D341Med (cell line): ENCODE measurements around the gene D2HGDH.
"Not testable (repeated sequence)": the region's sequence is repeated elsewhere in the genome, so short reads cannot be mapped to it uniquely, and the experiment has no call there.

Source experiments
- DNase-seq: peaks from one replicate; pipeline ENCODE4 v3.0.0; 2012; ENCODE audit warnings: low spot score

Gene D2HGDH

GRCh38 chr2:241724975-241725870 lies 9.2 kb upstream of the D2HGDH start:
- DNase-seq, result peak; percentile 27

GRCh38 chr2:241726459-241726858 lies 8.0 kb upstream of the D2HGDH start:
- DNase-seq, result peak; percentile 14

DNA sequence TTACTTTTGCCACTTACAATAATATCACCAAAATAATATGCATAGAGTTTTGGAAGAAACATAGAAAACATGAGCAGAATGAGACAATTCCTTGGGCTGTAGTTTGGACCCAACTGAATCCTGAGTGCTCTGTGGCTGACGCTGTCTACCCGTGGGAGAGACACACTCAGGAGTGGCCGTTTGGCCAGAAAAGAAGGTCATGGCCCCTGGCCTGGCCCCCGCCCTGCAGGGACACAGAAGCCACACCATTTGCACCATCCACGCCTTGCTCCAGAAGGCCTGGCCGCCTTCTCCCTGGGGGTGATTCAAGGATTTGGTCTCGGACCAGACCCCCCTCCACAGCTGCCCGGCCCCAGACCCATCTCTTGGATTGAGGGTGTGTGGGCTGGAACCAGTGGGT lies 6.4 kb upstream of the D2HGDH start:
- peak; percentile 10 for DNase-seq

DNA sequence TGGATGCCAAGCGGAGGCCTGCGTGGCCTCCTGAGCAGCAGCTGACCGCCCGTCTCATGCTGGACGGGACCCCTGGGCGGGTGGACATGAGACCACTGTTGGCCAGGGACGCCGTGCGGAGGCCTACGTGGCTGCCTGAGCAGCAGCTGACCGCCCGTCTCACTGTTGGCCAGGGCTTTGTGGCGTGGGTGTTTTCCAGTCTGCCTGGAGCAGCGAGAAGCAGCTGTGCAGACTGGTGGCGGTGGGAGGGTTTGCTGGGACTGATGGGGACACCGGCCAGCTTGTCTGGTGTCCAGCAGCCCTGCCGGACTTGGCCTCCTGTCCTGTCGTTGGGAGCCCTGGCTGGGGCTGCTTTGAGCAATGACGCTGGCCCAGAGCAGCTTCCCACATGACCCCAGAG lies 5.8 kb upstream of the D2HGDH start:
- DNase-seq, result peak; percentile 12

DNA sequence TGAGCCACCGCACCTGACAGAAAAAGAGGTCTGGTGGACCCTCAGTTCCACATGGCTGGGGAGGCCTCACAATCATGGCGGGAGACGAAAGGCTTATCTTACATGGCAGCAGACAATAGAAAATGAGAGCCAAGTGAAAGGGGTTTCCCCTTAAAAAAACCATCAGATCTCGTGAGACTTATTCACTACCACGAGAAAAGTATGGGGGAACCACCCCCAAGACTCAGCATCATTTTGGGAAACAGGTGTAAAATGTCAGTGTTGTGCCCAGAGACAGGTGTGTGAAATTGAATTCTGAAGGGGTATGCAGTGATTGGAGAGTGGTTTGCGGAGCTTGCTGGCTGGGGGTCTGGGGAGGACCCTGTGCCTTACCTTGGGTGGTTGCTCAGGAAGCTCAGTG lies 4.6 kb upstream of the D2HGDH start:
- DNase-seq, result no peak

DNA sequence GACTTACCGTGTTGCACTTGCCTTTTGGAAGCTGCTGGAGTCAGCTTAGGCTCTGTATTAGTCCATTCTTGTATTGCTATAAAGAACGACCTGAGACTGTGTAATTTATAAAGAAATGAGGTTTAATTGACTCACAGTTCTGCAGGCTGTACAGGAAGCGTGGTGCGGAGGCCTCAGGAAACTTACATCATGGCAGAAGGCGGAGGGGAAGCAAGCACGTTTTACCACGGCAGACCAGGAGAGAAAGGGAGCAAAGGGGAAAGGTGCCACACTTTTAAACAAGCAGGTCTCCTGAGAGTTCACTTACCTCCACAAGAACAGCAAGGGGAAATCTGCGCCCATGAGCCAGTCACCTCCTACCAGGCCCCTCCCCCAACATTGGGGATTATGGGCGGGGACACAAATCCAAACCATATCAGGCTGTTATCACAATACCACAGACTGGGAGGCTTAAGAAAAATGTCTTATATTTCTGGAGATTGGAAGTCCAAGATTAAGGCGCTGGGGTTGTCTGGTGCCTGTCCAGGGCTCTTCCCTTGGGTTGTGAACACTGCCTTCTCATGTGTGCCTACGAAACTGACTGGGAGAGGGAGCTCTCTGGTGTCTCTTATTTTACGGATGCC lies 3.6 kb upstream of the D2HGDH start:
- no peak for DNase-seq

DNA sequence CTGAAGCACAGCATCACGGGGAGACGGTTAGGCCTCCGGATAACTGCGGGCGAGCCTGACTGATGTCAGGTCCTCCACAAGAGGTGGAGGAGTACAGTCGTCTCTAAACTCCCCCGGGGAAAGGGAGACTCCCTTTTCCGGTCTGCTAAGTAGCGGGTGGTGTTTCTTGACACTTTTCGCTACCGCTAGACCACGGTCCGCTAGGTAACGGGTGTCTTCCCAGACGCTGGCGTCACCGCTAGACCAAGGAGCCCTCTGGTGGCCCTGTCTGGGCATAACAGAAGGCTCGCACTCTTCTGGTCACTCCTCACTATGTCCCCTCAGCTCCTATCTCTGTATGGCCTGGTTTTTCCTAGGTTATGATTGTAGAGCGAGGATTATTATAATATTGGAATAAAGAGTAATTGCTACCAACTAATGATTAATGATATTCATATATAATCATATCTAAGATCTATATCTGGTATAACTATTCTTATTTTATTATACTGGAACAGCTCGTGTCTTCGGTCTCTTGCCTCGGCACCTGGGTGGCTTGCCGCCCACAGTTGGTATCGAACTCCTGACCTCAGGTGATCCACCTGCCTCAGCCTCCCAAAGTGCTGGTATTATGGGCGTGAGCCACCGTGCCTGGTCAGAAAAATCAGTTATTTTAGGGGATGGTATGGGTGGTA lies 1.8 kb upstream of the D2HGDH start:
- DNase-seq, result not testable (repeated sequence)

DNA sequence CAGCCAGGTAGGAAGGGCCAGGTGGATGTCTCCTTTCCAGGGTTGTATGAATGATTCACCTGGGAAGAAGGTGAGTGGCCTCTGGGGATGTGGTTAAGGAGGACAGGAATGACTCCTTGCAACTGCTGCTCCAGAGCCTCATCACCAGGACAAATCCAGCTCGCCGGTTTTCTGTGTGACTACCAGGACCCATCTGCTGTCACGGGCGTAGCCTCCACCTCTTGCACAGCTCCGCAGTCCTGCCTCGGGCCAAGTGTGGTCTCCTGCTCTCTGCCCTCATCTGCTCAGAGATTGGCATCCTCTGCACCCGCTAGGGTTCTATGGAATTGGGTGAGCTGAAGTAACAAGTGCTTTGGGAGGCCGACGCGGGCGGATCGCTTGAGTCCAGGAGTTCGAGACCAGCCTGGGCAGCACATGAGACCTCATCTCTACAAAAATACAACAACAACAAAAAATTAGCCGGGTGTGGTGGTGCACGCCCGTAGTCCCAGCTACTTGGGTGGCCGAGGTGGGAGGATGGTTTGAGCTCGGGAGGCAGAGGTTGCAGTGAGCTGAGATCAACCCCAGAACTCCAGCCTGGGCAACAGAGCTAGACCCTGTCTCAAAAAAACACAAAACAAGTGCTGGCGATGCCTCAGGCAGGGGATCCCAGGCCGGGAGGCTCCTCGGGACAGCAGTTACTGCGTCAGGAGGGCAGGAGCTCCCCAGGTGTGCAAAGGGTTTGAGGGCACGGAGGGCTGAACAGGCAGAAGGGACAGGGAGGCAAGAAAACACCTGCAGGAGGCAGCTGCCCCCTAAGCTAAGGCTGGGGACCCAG lies 831 bp upstream of the D2HGDH start:
- DNase-seq, result no peak

DNA sequence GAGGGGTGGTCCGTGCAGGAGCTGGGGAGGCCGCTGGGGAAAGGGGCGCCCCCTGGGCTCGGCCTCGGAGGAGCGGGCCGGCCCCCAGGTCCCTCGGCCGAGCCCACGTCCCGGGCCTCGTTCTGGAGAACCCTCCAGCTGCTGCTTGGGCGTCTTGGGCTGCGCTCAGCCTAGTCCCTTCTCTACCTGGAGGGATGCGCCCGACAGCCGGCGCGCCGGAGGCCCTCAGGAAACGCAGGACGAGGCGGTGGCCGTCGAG lies 293 bp upstream of the D2HGDH start:
- DNase-seq, result no peak

DNA sequence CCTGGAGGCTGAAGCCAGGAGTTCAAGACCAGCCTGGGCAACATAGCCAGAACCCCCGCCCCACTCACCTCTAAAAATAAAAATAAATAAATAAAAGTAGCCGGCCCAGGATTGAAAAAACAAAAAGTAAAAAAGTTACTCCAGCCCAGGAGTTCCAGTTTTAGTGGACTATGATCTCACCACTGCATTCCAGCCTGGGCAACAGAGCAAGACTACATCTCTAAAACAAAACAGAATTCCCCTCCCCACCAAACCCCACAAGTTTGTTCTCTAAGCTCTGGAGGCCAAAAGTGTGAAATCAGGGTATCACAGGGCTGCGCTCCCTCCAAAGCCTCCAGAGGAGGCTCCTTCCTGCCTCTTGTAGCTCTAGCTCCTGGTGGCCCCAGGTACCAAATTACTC lies 1.7 kb downstream of the D2HGDH start:
- DNase-seq, result no peak

GRCh38 chr2:241738040-241738686 lies 3.7 kb downstream of the D2HGDH start:
- DNase-seq, result no peak

GRCh38 chr2:241739177-241739576 lies 4.7 kb downstream of the D2HGDH start:
- no peak for DNase-seq

- DNase-seq, result no peak
Measured at GRCh38 chr2:241739651-241740050, 5.2 kb downstream of the D2HGDH start.

DNA sequence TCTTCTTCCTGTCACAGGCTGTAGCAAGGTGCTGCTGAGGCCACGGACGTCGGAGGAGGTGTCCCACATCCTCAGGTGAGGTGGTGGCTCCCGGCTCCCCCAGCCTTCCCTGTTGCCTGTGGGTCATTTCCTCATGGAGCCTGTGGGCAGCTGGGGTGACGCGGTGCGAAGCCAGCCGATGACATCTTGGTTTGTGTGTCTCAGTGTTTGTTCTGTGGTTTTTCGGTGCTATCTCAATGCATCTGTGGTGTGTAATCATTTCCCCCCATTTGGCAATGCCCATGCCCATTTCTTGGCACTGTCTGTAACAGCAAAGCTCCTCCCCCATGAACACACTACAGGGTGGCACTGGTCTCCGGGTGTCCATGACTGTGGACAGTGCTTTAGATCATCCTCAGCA lies 6.6 kb downstream of the D2HGDH start:
- no peak for DNase-seq

GRCh38 chr2:241742320-241742939 lies 8.0 kb downstream of the D2HGDH start:
- DNase-seq, result no peak

DNA sequence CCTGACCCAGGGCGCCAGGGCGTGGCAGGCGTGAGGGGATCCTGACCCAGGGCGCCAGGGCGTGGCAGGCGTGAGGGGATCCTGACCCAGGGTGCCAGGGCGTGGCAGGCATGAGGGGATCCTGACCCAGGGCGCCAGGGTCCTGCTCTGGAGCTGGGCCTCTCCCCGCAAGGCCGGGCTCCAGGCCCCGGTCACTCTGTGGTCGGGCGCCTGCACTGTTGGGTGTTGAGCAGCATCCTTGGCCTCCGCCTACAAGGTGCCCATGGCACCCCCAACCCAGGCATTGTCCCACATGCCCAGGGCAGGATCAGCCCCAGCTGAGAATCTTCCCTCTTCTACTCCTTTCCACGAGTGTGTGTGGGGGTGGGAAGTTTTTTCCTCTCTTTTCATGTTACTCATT lies 8.6 kb downstream of the D2HGDH start:
- DNase-seq, result not testable (repeated sequence)

GRCh38 chr2:241743620-241744019 lies 9.2 kb downstream of the D2HGDH start:
- no peak for DNase-seq

- DNase-seq, result no peak
Measured at GRCh38 chr2:241744028-241744754, 9.8 kb downstream of the D2HGDH start.

DNA sequence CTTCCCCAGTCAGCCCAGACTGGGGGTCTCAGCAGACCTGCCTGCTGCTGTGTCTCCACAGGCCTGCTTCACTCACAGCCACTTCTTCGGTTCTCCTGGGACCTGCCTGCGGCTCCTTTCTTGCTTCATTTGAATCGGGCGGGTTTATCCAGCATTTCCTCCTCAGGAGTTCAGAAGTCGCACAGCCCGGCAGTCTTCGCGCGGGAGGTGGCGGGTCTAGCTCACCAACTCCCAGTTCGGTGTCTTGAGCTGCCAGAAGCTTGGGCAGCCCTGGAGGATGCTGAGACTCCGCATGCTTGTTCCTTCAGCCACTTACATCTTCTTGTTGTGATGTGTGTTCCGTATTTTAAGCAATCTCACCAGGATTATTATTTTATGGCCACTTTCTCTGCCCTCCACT lies 10.8 kb downstream of the D2HGDH start:
- DNase-seq, result no peak

GRCh38 chr2:241746084-241746483 lies 11.7 kb downstream of the D2HGDH start:
- DNase-seq, result no peak
